Loucy (cell line): ENCODE data around the gene TMEM255A.

Experiments used
- CTCF ChIP-seq: fragments of 200-600 bp; sonication (generic); conservative IDR thresholded peaks from 2 replicates; pipeline ENCODE4 v1.5.1; 2014; ENCODE audit warnings: mild to moderate bottlenecking, antibody characterized with exemption, low read length
- EZH2phosphoT487 ChIP-seq: fragments of 200-600 bp; IDR thresholded peaks from 2 replicates; pipeline ENCODE4 v1.6.1; 2018; ENCODE audit warnings: antibody characterized with exemption, mild to moderate bottlenecking, moderate library complexity, borderline replicate concordance

- TF ChIP-seq CTCF = no peak
- no peak for TF ChIP-seq EZH2phosphoT487
Observed at GRCh38 chrX:120332394-120332793, 21.1 kb upstream of the TMEM255A start.
